ENCODE results near the gene HMCN2. TPM values are rescaled to one million over a fixed set of nuclear protein-coding genes. Genes with fewer than 3 reads are reported as not detected.
"Not testable (repeated sequence)": the region's sequence is repeated elsewhere in the genome, so short reads cannot be mapped to it uniquely, and the experiment has no call there.

The HMCN2 gene
- total and polyA plus RNA-seq, 2 donors (not counting 3 experiments of a cell fraction or from before 2014, with no cell fraction given), result 0.04 to 0.24 TPM

GRCh38 chr9:130433947-130434262, 168.3 kb downstream of the HMCN2 start:
- Histone ChIP-seq H3K79me2 (ENCODE audit: control insufficient read depth, insufficient read depth, low read length) (no peaks in the 10 kb centered on the region), H3K27me3 (ENCODE audit: control insufficient read depth in 2 of 2, insufficient read depth in 2 of 2, low read length in 2 of 2) (peaks cover 0 to 3% of the 10 kb centered on the region in 2 experiments), H3K4me3 (replicated peaks in 1 of 3; ENCODE audit: insufficient read depth in 1 of 3, low read depth in 1 of 3, low read length in 3 of 3) (no peak overlapping the region), H3K27ac (ENCODE audit: insufficient read depth, low read depth, low read length) (no peak overlapping the region), H3K4me2 (ENCODE audit: insufficient read depth, low read length) (no peak overlapping the region), H3K36me3 (ENCODE audit: control insufficient read depth in 2 of 2, extremely low read depth in 1 of 2, insufficient read depth in 2 of 2, low read length in 2 of 2) (no peaks in the 10 kb centered on the region), H3K9ac (replicated peaks; ENCODE audit: extremely low read depth, insufficient read depth, low read length) (no peak overlapping the region), H4K20me1 (replicated peaks; ENCODE audit: control insufficient read depth, extremely low read depth, insufficient read depth, low read length) (no peaks in the 10 kb centered on the region), H3K9me1 (replicated peaks; ENCODE audit: control insufficient read depth, extremely low read depth, insufficient read depth, low read length) (no peaks in the 10 kb centered on the region), H3K9me3 (replicated peaks; ENCODE audit: control insufficient read depth, insufficient read depth, low read length) (no peaks in the 10 kb centered on the region), H3K4me1 (ENCODE audit: control insufficient read depth, extremely low read depth, insufficient read depth, low read length) (peaks cover 3% of the 10 kb centered on the region), H2AFZ (ENCODE audit: low read depth, low read length) (no peak overlapping the region)
- FAIRE-seq, result no peak
- intact Hi-C loops (cut with micrococcal nuclease) (no loop called here), dilution Hi-C loops (cut with MboI; ENCODE audit: extremely low pct_ligation_motif_present, low sequenced_read_pairs) (no loop called here)
- TF ChIP-seq GATA2 (IDR thresholded peaks at IDR 0.05; ENCODE audit: insufficient read depth, insufficient read length, low read depth, low read length), result no peak
- no peak for TF ChIP-seq POLR2A (IDR thresholded peaks at IDR 0.05; ENCODE audit: low read depth, low read length)
- TF ChIP-seq MYC (IDR thresholded peaks at IDR 0.05; ENCODE audit: low read depth, low read length), result no peak
- no peak for TF ChIP-seq POLR2AphosphoS5 (IDR thresholded peaks at IDR 0.05; ENCODE audit: insufficient read depth, low read depth, low read length)
- TF ChIP-seq MAX (IDR thresholded peaks at IDR 0.05; ENCODE audit: insufficient read depth, insufficient read length), result no peak
- no peak for TF ChIP-seq JUN (IDR thresholded peaks at IDR 0.05; ENCODE audit: borderline replicate concordance, insufficient read depth, insufficient read length, low read depth)
- no peak for TF ChIP-seq CTCF (IDR thresholded peaks at IDR 0.05; ENCODE audit: extremely low read depth in 1 of 2, insufficient read depth in 1 of 2, low read depth in 1 of 2, low read length in 2 of 2)
- no peak for TF ChIP-seq FOS (IDR thresholded peaks at IDR 0.05; ENCODE audit: borderline replicate concordance, insufficient read depth, low read length)
- no peak for TF ChIP-seq EZH2 (IDR thresholded peaks at IDR 0.05; ENCODE audit: borderline replicate concordance, low read depth, low read length, severe bottlenecking)
- DNase-seq (ENCODE audit: low read depth, low spot score), result no peak
- ChIA-PET CTCF (interaction anchor here (1.0 kb wide), 1 partner anchor 19 kb away, joined by 6 read pairs; no protein-coding TSS in a partner anchor), POLR2A (no interaction called here)
- no TSS peak for BruUV-seq (replicated peaks)

- CTCF ChIA-PET, result interaction anchor here (1.0 kb wide), 1 partner anchor 10 kb away, joined by 4 read pairs; the partner anchor contains the start of gene ASS1
- dilution Hi-C loops (cut with MboI; ENCODE audit: extremely low pct_ligation_motif_present, low sequenced_read_pairs); H3K4me2 ChIP-seq (ENCODE audit: insufficient read depth, low read length); H3K9me3 ChIP-seq (replicated peaks; ENCODE audit: control insufficient read depth, insufficient read depth, low read length); H3K27ac ChIP-seq (ENCODE audit: insufficient read depth, low read depth, low read length); H3K36me3 ChIP-seq (ENCODE audit: control insufficient read depth in 2 of 2, extremely low read depth in 1 of 2, insufficient read depth in 2 of 2, low read length in 2 of 2); H4K20me1 ChIP-seq (replicated peaks; ENCODE audit: control insufficient read depth, extremely low read depth, insufficient read depth, low read length); H3K4me1 ChIP-seq (ENCODE audit: control insufficient read depth, extremely low read depth, insufficient read depth, low read length); H3K9ac ChIP-seq (replicated peaks; ENCODE audit: extremely low read depth, insufficient read depth, low read length); FAIRE-seq; H3K27me3 ChIP-seq (ENCODE audit: control insufficient read depth in 2 of 2, insufficient read depth in 2 of 2, low read length in 2 of 2); POLR2A ChIA-PET; DNase-seq (ENCODE audit: low read depth, low spot score); BruUV-seq (replicated peaks); H3K9me1 ChIP-seq (replicated peaks; ENCODE audit: control insufficient read depth, extremely low read depth, insufficient read depth, low read length); H3K79me2 ChIP-seq (ENCODE audit: control insufficient read depth, insufficient read depth, low read length); H3K4me3 ChIP-seq (replicated peaks in 1 of 3; ENCODE audit: insufficient read depth in 1 of 3, low read depth in 1 of 3, low read length in 3 of 3); intact Hi-C loops (cut with micrococcal nuclease); H2AFZ ChIP-seq (ENCODE audit: low read depth, low read length): not testable (repeated sequence)
These were observed 169.1 kb downstream of the HMCN2 start for GRCh38 chr9:130434656-130435055.
